HAP-1 (cell line): ENCODE data around the gene RIMBP2.
A peak's percentile ranks its signal among the peaks of the same experiment; 100 is the strongest.

Experiments used
- DNase-seq, 2 experiments: peaks; one replicate each; pipeline ENCODE4 v3.0.0-alpha.2; 2016 to 2020; ENCODE audit warnings: low spot score in 2 of 2
- H3K27me3 ChIP-seq: fragments of 250-450 bp; sonication (Bioruptor Pico); 2 replicates; pipeline ENCODE4 v1.5.1; 2020; ENCODE audit warnings: low read depth, mild to moderate bottlenecking, moderate library complexity
- H3K36me3 ChIP-seq: fragments of 250-450 bp; sonication (Bioruptor Pico); replicated peaks from 2 replicates; pipeline ENCODE4 v1.5.1; 2020; ENCODE audit warnings: mild to moderate bottlenecking
- H3K4me1 ChIP-seq: fragments of 250-450 bp; sonication (Bioruptor Pico); 2 replicates; pipeline ENCODE4 v1.5.1; 2020; ENCODE audit warnings: mild to moderate bottlenecking
- H3K4me3 ChIP-seq: fragments of 250-450 bp; sonication (Bioruptor Pico); 2 replicates; pipeline ENCODE4 v1.5.1; 2020; ENCODE audit warnings: mild to moderate bottlenecking, moderate library complexity
- H3K9me3 ChIP-seq: fragments of 250-450 bp; sonication (Bioruptor Pico); 2 replicates; pipeline ENCODE4 v1.5.1; 2020; ENCODE audit warnings: mild to moderate bottlenecking, moderate library complexity
- in situ Hi-C: fragments of 300-500 bp; cut with MboI; formaldehyde crosslinking; loops from 3 replicates; pipeline ENCODE4 v1.14.3; 2020; ENCODE audit warnings: low sequenced_read_pairs, inconsistent platforms, mixed read lengths

RIMBP2 gene

GRCh38 chr12:130527239-130527638, 188.9 kb downstream of the RIMBP2 start:
- no peaks in the 10 kb centered on the region for H3K4me1 ChIP-seq
- no peaks in the 10 kb centered on the region for H3K27me3 ChIP-seq
- no peaks in the 10 kb centered on the region for H3K36me3 ChIP-seq
- in situ Hi-C loops = no loop called here
- no peak overlapping the region for H3K4me3 ChIP-seq
- H3K9me3 ChIP-seq = no peaks in the 10 kb centered on the region
- DNase-seq = no peak

- Histone ChIP-seq H3K9me3 (no peaks in the 10 kb centered on the region), H3K36me3 (no peaks in the 10 kb centered on the region), H3K27me3 (no peaks in the 10 kb centered on the region), H3K4me3 (no peak overlapping the region), H3K4me1 (no peaks in the 10 kb centered on the region)
- in situ Hi-C loops = no loop called here
- peak in 1 of 2 experiments; percentile 62 for DNase-seq
These were observed 189.3 kb downstream of the RIMBP2 start for GRCh38 chr12:130526813-130527212.

GRCh38 chr12:130525384-130526172, 190.5 kb downstream of the RIMBP2 start:
- Histone ChIP-seq H3K36me3 (no peaks in the 10 kb centered on the region), H3K9me3 (no peaks in the 10 kb centered on the region), H3K4me1 (no peaks in the 10 kb centered on the region), H3K4me3 (no peak overlapping the region), H3K27me3 (no peaks in the 10 kb centered on the region)
- no peak for DNase-seq
- in situ Hi-C loops = no loop called here

GRCh38 chr12:130524759-130525158, 191.3 kb downstream of the RIMBP2 start:
- in situ Hi-C loops = no loop called here
- Histone ChIP-seq H3K4me3 (no peak overlapping the region), H3K9me3 (no peaks in the 10 kb centered on the region), H3K27me3 (no peaks in the 10 kb centered on the region), H3K36me3 (no peaks in the 10 kb centered on the region), H3K4me1 (no peaks in the 10 kb centered on the region)
- DNase-seq = no peak

- no peak for DNase-seq
- in situ Hi-C loops = no loop called here
- Histone ChIP-seq H3K27me3 (no peaks in the 10 kb centered on the region), H3K4me3 (no peak overlapping the region), H3K36me3 (no peaks in the 10 kb centered on the region), H3K9me3 (no peaks in the 10 kb centered on the region), H3K4me1 (no peaks in the 10 kb centered on the region)
These were observed 192.1 kb downstream of the RIMBP2 start for GRCh38 chr12:130523863-130524614.

GRCh38 chr12:130523208-130523607, 192.9 kb downstream of the RIMBP2 start:
- no peak overlapping the region for H3K4me3 ChIP-seq
- H3K9me3 ChIP-seq = no peaks in the 10 kb centered on the region
- no peaks in the 10 kb centered on the region for H3K4me1 ChIP-seq
- in situ Hi-C loops = no loop called here
- H3K36me3 ChIP-seq = no peaks in the 10 kb centered on the region
- no peak for DNase-seq
- no peaks in the 10 kb centered on the region for H3K27me3 ChIP-seq

- no peaks in the 10 kb centered on the region for H3K4me1 ChIP-seq
- no peaks in the 10 kb centered on the region for H3K9me3 ChIP-seq
- no peak for DNase-seq
- H3K4me3 ChIP-seq = no peak overlapping the region
- in situ Hi-C loops = no loop called here
- H3K36me3 ChIP-seq = no peaks in the 10 kb centered on the region
- H3K27me3 ChIP-seq = no peaks in the 10 kb centered on the region
These were observed 193.8 kb downstream of the RIMBP2 start for GRCh38 chr12:130522244-130522834.

- DNase-seq = no peak
- H3K27me3 ChIP-seq = no peaks in the 10 kb centered on the region
- H3K9me3 ChIP-seq = no peaks in the 10 kb centered on the region
- in situ Hi-C loops = no loop called here
- H3K4me1 ChIP-seq = no peaks in the 10 kb centered on the region
- H3K36me3 ChIP-seq = no peaks in the 10 kb centered on the region
- H3K4me3 ChIP-seq = no peak overlapping the region
These were observed 194.5 kb downstream of the RIMBP2 start for GRCh38 chr12:130521375-130522124.

- Histone ChIP-seq H3K9me3 (no peaks in the 10 kb centered on the region), H3K27me3 (no peaks in the 10 kb centered on the region), H3K4me1 (no peaks in the 10 kb centered on the region), H3K4me3 (no peak overlapping the region), H3K36me3 (no peaks in the 10 kb centered on the region)
- no peak for DNase-seq
- in situ Hi-C loops = no loop called here
These were observed 195.3 kb downstream of the RIMBP2 start for GRCh38 chr12:130520784-130521183.

GRCh38 chr12:130517588-130517987, 198.5 kb downstream of the RIMBP2 start:
- H3K4me3 ChIP-seq = no peak overlapping the region
- in situ Hi-C loops = no loop called here

GRCh38 chr12:130514149-130514551, 201.9 kb downstream of the RIMBP2 start:
- in situ Hi-C loops = no loop called here
- Histone ChIP-seq H3K4me3 (no peak overlapping the region), H3K36me3 (no peaks in the 10 kb centered on the region), H3K27me3 (no peaks in the 10 kb centered on the region), H3K9me3 (no peaks in the 10 kb centered on the region), H3K4me1 (no peaks in the 10 kb centered on the region)
- DNase-seq = no peak

More at GRCh38 chr12:130517588-130517987, 198.5 kb downstream of the RIMBP2 start:
- Histone ChIP-seq H3K36me3 (no peaks in the 10 kb centered on the region), H3K9me3 (no peaks in the 10 kb centered on the region), H3K4me1 (no peaks in the 10 kb centered on the region), H3K27me3 (no peaks in the 10 kb centered on the region)
- no peak for DNase-seq

GRCh38 chr12:130513556-130513955, 202.5 kb downstream of the RIMBP2 start:
- no peaks in the 10 kb centered on the region for H3K4me1 ChIP-seq
- H3K9me3 ChIP-seq = no peaks in the 10 kb centered on the region
- H3K36me3 ChIP-seq = no peaks in the 10 kb centered on the region
- no peak for DNase-seq
- in situ Hi-C loops = no loop called here
- H3K27me3 ChIP-seq = no peaks in the 10 kb centered on the region
- no peak overlapping the region for H3K4me3 ChIP-seq

- in situ Hi-C loops = no loop called here
- H3K9me3 ChIP-seq = no peaks in the 10 kb centered on the region
- H3K4me1 ChIP-seq = no peaks in the 10 kb centered on the region
- no peak overlapping the region for H3K4me3 ChIP-seq
- H3K27me3 ChIP-seq = no peaks in the 10 kb centered on the region
- no peak for DNase-seq
- no peaks in the 10 kb centered on the region for H3K36me3 ChIP-seq
These were observed 204.8 kb downstream of the RIMBP2 start for GRCh38 chr12:130511285-130511684.
